Thyroid gland (tissue), 4 donors: Measurements from ENCODE around the gene KATNAL2. TPM values are rescaled to one million over a fixed set of nuclear protein-coding genes. Genes with fewer than 3 reads are reported as not detected.
"Not testable (repeated sequence)": the region's sequence is repeated elsewhere in the genome, so short reads cannot be mapped to it uniquely, and the experiment has no call there.

Experiments
- DNase-seq, 2 donors: peaks; one replicate each; pipeline ENCODE4 v3.0.0-alpha.2; 2019
- H3K27ac ChIP-seq, 3 donors: fragments of 200-600 bp; sonication (generic); 1 replicate in 2 of 3; 2 replicates in 1 of 3; pipeline ENCODE4 v1.5.1; 2016 to 2019; ENCODE audit warnings: mild to moderate bottlenecking in 1 of 3, moderate library complexity in 1 of 3
- H3K27me3 ChIP-seq: fragments of 200-600 bp; sonication (generic); one replicate; pipeline ENCODE4 v1.5.1; 2019
- H3K36me3 ChIP-seq, 2 donors: fragments of 200-600 bp; sonication (generic); one replicate each; pipeline ENCODE4 v1.5.1; 2016 to 2019
- H3K4me1 ChIP-seq, 2 donors: fragments of 200-600 bp; sonication (generic); one replicate each; pipeline ENCODE4 v1.5.1; 2017 to 2019
- H3K4me3 ChIP-seq, 3 donors: fragments of 200-600 bp; sonication (generic); replicated peaks in 1 of 3; 1 replicate in 2 of 3; 2 replicates in 1 of 3; pipeline ENCODE4 v1.5.1; 2016; ENCODE audit warnings: mild to moderate bottlenecking in 1 of 3
- H3K9me3 ChIP-seq: fragments of 200-600 bp; sonication (generic); one replicate; pipeline ENCODE4 v1.5.1; 2017
- POLR2A ChIP-seq, 2 donors: fragments of 450-650 bp; IDR thresholded peaks; one replicate each; pipeline ENCODE4 v1.6.1; 2017; ENCODE audit warnings: antibody characterized with exemption in 2 of 2, mild to moderate bottlenecking in 2 of 2, moderate library complexity in 1 of 2
- WGBS, 2 donors: methylation state at CpG; one replicate each; pipeline ENCODE4 v1.1.5; 2017; 5-methylcytosine and 5-hydroxymethylcytosine counted together
- intact Hi-C: fragments of 100-400 bp; cut with DNase I; formaldehyde crosslinking; loops from one replicate; pipeline ENCODE4 v1.15.1; 2023
- total RNA-seq, 4 donors: library from RNA; depleted of rRNA; stranded (reverse); fragments of >200 nt; gene quantifications; one replicate each; pipeline ENCODE4 v1.2.3, GENCODE V29; 2016
- TF ChIP-seq, protein P1 (sequence below), 6 experiments: fragments of 200-600 bp in 3 of 6; fragments of 450-650 bp in 3 of 6; sonication (generic) in 3 of 6; IDR thresholded peaks; one replicate each; pipeline ENCODE4 v1.5.1; 2016 to 2019; ENCODE audit warnings: antibody characterized with exemption in 6 of 6, mild to moderate bottlenecking in 2 of 6, inconsistent platforms in 1 of 6, moderate library complexity in 1 of 6

Gene KATNAL2
- total RNA-seq, 4 donors from 2014 or later = 11.3 to 104 (median 63.3) TPM

DNA sequence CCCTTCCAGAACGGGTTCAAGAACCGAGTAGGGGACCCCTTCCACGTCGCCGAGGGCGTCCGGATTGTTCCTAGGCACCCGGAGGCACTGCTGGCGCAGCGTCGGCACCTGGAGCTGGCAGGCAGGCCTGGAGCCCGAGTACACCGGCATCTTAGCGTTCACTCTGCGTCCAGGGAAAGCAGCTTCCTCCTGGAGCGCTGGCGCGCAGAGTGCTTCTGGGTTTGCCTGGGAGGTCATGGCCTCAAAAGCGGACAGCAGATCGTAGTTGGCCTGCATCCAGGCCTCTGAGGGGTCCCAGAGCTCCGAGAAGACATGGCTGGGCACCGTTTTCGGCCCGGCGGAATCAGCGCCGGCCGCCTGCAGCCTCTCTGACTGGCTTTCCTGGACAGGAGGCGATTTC lies 105.4 kb downstream of the KATNAL2 start:
- H3K27me3 ChIP-seq, H3K4me1 ChIP-seq, H3K27ac ChIP-seq, H3K4me3 ChIP-seq, H3K36me3 ChIP-seq, intact Hi-C loops, H3K9me3 ChIP-seq, DNase-seq: not testable (repeated sequence)
- WGBS, 2 donors = 93 to 99% methylated on average over 16 of the region's 29 CpGs

DNA sequence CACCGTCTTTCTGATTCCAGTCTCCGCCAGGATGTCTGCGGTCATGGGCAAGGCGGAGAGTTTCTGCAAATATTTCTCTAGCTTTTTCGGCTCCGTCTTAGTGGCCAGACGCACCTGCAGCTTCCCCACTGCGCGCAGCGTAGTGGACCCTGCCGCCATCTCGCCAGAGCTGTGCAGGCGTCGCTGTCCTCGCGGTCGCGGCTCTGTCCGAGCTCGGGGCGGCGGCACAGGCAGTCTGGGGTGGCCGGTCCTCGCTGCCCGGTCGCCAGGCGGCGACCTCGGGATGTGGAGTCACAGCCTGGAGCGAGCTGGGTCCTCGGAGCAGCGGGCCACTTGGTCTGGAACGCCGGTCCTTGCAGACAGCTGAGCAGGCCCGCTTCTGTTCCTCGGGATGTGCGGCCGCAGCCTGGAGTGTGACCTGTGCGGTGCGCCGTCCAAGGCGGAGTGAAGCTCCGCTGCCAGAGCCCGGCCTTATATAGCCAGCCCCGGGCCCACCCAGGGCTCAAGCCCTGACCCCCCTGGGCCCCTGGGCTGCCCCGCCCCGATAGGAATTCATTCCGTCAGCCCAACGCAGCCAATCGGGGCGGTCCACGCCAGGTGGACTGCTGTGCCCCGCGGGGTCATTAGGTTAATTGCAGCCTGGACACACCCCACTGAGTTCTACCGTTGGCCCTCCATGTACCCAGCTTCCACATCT lies 106.5 kb downstream of the KATNAL2 start:
- DNase-seq, H3K27me3 ChIP-seq, H3K27ac ChIP-seq, H3K36me3 ChIP-seq, intact Hi-C loops, H3K4me1 ChIP-seq, H3K9me3 ChIP-seq, H3K4me3 ChIP-seq: not testable (repeated sequence)
- WGBS, 2 donors = no CpG with 5 or more reads among the region's 55 CpGs

DNA sequence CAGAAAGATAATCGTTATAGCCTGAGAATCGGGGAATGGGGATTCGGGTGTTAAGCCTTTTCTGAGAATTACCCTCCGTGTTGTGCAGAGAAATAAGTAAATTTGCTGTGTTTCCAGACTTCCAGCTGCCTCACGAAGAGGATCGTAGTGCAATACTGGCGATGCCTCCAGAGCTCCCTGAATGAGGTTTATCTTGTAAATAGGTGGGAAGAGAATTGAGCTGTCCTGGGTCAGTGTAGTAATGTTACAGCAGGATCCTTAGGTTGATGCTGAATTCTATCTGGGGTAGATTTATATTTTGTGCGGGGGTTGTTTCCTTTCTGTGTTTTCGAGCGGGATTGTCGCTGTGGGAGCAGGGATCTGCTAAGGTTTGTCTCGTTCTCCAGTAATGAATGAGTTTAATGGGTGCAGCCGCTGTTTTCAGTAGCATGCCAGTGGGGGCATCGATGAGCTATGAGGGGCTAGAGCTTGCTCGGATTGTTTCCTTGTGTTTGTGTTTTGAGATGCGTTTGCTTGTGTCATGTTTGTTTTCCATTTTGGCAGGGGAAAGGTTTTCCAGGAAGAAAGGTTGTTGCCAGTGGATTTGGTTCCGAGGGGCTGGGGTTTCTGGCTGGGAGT lies 108.3 kb downstream of the KATNAL2 start:
- H3K36me3 ChIP-seq, intact Hi-C loops, H3K27ac ChIP-seq, H3K27me3 ChIP-seq, H3K4me1 ChIP-seq, DNase-seq, H3K4me3 ChIP-seq, H3K9me3 ChIP-seq: not testable (repeated sequence)
- whole genome bisulfite sequencing, 2 donors = 88 to 92% methylated on average over 11 of the region's 17 CpGs

DNA sequence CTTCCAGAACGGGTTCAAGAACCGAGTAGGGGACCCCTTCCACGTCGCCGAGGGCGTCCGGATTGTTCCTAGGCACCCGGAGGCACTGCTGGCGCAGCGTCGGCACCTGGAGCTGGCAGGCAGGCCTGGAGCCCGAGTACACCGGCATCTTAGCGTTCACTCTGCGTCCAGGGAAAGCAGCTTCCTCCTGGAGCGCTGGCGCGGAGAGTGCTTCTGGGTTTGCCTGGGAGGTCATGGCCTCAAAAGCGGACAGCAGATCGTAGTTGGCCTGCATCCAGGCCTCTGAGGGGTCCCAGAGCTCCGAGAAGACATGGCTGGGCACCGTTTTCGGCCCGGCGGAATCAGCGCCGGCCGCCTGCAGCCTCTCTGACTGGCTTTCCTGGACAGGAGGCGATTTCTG lies 111.3 kb downstream of the KATNAL2 start:
- H3K9me3 ChIP-seq, intact Hi-C loops, H3K27ac ChIP-seq, H3K4me3 ChIP-seq, H3K4me1 ChIP-seq, H3K27me3 ChIP-seq, DNase-seq, H3K36me3 ChIP-seq: not testable (repeated sequence)
- WGBS, 2 donors = 100% methylated on average over 3 of the region's 29 CpGs; no CpG with 5 or more reads in 1 of the 2 donors

DNA sequence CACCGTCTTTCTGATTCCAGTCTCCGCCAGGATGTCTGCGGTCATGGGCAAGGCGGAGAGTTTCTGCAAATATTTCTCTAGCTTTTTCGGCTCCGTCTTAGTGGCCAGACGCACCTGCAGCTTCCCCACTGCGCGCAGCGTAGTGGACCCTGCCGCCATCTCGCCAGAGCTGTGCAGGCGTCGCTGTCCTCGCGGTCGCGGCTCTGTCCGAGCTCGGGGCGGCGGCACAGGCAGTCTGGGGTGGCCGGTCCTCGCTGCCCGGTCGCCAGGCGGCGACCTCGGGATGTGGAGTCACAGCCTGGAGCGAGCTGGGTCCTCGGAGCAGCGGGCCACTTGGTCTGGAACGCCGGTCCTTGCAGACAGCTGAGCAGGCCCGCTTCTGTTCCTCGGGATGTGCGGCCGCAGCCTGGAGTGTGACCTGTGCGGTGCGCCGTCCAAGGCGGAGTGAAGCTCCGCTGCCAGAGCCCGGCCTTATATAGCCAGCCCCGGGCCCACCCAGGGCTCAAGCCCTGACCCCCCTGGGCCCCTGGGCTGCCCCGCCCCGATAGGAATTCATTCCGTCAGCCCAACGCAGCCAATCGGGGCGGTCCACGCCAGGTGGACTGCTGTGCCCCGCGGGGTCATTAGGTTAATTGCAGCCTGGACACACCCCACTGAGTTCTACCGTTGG lies 112.4 kb downstream of the KATNAL2 start:
- H3K4me1 ChIP-seq, H3K4me3 ChIP-seq, H3K27ac ChIP-seq, DNase-seq, H3K27me3 ChIP-seq, intact Hi-C loops, H3K9me3 ChIP-seq, H3K36me3 ChIP-seq: not testable (repeated sequence)
- no CpG with 5 or more reads among the region's 55 CpGs for WGBS, 2 donors

DNA sequence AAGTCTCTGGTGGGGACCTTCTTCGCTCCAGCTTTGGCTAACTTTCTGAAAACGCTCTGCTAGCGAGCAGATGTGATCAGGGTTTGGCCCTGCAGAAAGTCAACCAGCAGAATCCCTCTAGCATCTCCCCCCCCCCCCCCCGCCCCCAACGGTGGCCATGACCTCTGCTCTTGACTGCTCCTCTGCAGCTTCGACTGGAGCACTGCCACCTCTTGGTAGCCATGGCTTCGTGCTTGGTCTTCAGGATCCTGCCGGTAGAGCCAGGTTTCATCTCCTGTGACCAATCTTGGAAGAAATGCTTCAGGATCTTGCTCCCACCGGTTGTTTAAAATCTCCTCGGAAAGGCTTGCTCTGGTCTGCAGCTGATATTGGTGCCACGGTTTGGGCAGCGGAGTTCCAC lies 113.5 kb downstream of the KATNAL2 start:
- H3K27me3 ChIP-seq, intact Hi-C loops, DNase-seq, H3K4me1 ChIP-seq, H3K9me3 ChIP-seq, H3K36me3 ChIP-seq, H3K4me3 ChIP-seq, H3K27ac ChIP-seq: not testable (repeated sequence)
- WGBS, 2 donors = 92 to 96% methylated on average over 4 to 5 of the region's 12 CpGs

DNA sequence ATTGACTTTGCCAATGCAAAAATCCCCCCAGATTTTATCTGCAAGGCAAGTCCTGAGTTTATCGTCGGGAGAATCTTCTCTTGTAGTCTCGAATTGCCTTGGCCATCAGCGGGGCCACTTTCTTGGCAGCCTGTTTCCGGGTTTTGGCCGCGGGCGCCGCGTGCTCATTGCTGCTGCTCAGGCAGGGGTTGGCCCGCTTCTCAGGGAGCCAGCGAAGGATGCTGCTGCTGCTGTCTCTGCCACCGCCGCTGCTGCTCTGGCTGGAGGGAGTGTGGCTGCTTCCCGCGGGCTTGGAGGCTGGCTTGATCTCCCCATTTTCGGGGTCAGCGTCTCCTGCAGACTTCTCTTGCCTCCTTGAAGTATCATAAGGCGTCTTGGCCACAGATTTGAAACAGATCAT lies 115.5 kb downstream of the KATNAL2 start:
- TF ChIP-seq POLR2A (IDR thresholded peaks at IDR 0.05) = no peak
- TF ChIP-seq, protein P1, sequence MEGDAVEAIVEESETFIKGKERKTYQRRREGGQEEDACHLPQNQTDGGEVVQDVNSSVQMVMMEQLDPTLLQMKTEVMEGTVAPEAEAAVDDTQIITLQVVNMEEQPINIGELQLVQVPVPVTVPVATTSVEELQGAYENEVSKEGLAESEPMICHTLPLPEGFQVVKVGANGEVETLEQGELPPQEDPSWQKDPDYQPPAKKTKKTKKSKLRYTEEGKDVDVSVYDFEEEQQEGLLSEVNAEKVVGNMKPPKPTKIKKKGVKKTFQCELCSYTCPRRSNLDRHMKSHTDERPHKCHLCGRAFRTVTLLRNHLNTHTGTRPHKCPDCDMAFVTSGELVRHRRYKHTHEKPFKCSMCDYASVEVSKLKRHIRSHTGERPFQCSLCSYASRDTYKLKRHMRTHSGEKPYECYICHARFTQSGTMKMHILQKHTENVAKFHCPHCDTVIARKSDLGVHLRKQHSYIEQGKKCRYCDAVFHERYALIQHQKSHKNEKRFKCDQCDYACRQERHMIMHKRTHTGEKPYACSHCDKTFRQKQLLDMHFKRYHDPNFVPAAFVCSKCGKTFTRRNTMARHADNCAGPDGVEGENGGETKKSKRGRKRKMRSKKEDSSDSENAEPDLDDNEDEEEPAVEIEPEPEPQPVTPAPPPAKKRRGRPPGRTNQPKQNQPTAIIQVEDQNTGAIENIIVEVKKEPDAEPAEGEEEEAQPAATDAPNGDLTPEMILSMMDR (IDR thresholded peaks at IDR 0.05) = no peak
- Histone ChIP-seq H3K27me3 (no peaks in the 10 kb centered on the region), H3K4me3 (no peak overlapping the region), H3K4me1 (no peaks in the 10 kb centered on the region), H3K36me3 (no peaks in the 10 kb centered on the region), H3K9me3 (no peaks in the 10 kb centered on the region), H3K27ac (no peak overlapping the region)
- intact Hi-C loops = no loop called here
- WGBS, 2 donors = 93 to 96% methylated on average over 14 to 19 of the region's 19 CpGs
- no peak for DNase-seq

DNA sequence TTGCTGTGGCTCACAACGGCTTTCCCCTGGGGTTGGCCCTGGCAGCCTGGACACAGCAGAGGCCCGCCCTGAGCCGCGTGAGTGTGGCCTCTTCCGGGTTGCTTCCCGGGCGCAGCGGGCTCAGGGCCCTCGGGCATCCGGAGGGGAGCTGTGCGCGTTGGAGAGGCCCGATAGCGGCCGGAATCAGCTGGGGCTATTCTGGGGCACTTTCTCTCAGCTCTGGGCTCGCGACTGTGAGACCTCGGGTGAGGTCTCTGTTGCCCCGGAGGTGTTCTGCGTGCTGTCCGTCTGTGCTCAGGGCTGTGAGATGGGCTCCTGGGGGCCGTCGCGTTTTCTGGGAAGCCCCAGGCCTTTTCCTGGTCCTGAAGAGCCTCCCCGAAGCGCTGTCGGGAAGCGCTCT lies 117.2 kb downstream of the KATNAL2 start:
- WGBS, 2 donors = 94 to 98% methylated on average over 19 to 27 of the region's 28 CpGs
- intact Hi-C loops, H3K27ac ChIP-seq, H3K27me3 ChIP-seq, H3K9me3 ChIP-seq, H3K36me3 ChIP-seq, H3K4me1 ChIP-seq, H3K4me3 ChIP-seq, DNase-seq: not testable (repeated sequence)
